ENCODE results near the gene TMTC1.
A peak's percentile ranks its signal among the peaks of the same experiment; 100 is the strongest.
"Not testable (repeated sequence)": the region's sequence is repeated elsewhere in the genome, so short reads cannot be mapped to it uniquely, and the experiment has no call there.

Gene TMTC1

GRCh38 chr12:29783773-29784666 is at the start of gene TMTC1:
Gene TMTC1, minus strand, starts transcription at chr12:29783942. Its CDS starts 191 bp downstream, at chr12:29783751.
- peak; percentile 86 for DNase-seq

- no peak for DNase-seq
These were observed 47.4 kb upstream of the TMTC1 start for GRCh38 chr12:29831173-29831572.

GRCh38 chr12:29830391-29830790 is 46.6 kb upstream of the TMTC1 start:
- no peak for DNase-seq

GRCh38 chr12:29818916-29819623 is 35.3 kb upstream of the TMTC1 start:
- DNase-seq: peak; percentile 59

GRCh38 chr12:29816874-29817725 is 33.4 kb upstream of the TMTC1 start:
- DNase-seq: no peak

DNA sequence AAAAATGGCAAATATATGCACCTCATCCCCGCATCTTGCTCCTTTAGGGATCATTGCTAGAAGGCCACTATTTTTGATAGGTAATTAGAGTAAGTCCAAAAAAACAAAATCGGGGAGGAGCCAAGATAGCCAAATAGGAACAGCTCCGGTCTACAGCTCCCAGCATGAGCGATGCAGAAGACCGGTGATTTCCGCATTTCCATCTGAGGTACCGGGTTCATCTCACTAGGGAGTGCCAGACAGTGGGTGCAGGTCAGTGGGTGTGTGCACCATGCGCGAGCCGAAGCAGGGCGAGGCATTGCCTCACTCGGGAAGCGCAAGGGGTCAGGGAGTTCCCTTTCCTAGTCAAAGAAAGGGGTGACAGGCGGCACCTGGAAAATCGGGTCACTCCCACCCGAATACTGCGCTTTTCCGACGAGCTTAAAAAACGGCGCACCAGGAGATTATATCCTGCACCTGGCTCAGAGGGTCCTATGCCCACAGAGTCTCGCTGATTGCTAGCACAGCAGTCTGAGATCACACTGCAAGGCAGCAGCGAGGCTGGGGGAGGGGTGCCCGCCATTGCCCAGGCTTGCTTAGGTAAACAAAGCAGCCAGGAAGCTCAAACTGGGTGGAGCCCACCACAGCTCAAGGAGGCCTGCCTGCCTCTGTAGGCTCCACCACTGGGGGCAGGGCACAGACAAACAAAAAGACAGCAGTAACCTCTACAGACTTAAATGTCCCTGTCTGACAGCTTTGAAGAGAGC is 26.0 kb upstream of the TMTC1 start:
- not testable (repeated sequence) for DNase-seq

DNA sequence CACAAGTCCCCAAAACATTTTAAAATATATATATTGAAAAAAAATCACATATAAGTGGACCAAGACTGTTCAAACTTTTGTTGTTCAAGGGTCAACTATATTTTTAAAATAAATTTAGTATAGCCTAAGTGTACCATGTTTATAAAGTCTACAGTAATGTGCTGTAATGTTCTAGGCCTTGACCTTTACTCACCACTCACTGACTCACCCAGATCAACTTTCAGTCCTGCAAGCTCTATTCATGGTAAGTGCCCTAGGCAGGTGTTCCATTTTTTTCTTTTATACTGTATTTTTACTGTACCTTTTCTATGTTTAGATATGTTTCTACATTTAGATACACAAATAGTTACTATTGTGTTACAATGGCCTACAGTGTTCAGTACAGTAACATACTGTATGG is 23.4 kb upstream of the TMTC1 start:
- no peak for DNase-seq

DNA sequence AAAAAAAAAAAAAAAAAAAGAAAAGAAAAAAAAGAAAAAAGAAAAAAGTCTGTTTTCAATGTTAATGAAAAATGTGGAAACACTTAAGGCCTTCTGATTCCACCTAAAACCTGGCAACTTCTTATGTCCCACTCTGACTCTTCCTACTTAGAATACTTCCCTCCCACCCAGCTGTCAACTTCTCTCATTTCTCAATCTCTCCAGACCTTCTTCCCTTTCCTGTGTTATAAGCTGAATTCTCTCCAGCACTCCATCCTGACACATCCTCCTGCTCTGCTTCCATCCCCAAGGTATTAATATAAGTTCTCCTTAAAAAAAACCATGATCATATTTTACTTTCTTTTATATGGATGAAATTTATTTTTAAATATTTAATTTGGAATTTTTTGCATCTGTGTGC is 20.3 kb upstream of the TMTC1 start:
- no peak for DNase-seq

DNA sequence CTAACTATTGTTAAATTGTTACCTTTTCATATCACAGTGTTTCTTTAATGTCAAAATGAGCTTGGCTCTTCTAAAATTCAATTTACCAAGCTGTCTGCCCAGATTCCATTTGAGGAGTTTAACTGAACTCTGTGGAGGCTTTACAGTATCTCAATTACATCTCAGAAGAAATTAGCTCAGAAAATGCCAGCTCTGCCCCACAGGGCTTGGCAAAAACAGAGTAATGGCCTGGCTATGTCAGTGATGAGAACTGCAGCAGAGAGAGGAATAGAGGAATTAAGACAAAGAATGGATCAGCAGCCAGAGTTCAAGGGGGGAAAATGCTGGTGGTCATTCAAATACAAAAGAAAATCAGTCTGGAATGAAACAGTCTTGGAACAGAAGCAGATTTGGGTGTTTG is 15.8 kb upstream of the TMTC1 start:
- no peak for DNase-seq

- DNase-seq: no peak
These were observed 14.0 kb upstream of the TMTC1 start for GRCh38 chr12:29797565-29798355.

DNA sequence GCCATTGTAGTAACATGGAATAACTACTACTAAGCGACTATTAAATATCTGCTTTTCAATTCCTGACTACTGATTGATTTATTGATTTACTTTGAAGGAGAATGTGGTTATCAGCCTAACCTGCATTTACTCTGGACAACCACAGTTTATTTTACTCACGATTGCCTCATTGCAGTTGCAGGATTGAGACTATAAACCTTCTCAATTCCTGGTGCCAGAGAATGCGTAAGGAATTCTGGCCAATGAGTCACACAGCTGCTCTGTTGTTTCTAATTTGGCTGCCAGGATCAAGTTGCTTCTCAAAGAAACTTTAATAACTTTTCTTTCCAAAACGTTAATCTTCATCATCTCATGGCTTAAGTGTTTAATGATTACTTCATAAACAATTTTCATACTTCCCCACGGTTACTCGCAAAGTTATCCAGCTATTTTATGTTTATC is 13.1 kb upstream of the TMTC1 start:
- DNase-seq: no peak

DNA sequence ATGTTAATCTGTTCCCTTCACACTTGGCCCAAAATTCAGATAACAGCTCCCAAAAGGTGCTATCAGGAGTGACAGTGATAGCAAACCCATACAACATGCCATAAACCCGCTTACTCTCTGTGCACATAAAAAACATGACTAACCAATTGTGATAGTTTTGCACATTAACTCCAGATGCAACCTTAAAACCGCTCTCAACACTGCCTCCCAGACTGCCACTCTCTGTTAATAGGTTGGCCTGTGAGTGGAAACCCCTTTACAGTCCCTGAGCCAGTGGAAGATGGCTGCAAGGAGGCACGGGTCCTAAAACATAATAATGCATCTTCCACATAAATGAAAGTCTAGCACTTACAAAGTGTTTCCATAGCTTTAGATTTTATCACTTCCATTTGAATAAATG is 12.0 kb upstream of the TMTC1 start:
- no peak for DNase-seq

DNA sequence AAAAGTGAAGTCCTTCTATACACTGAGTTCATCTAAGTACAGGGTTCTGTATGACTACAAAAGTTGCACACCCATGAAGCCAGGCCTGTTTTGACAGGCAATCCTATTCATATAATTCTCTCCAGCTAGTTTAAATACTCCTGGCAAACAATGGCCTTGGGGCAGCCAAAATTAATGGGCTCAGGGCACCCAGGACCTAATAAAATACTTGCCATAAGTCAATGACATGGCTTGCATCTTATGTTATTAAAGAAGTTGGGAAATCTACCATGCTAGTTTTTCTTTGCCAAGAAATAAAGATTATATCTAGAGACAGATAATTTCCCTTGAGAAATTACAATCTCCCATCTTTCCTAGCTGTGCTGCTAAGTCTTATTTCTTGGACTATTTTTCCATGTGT is 11.1 kb upstream of the TMTC1 start:
- DNase-seq: no peak

GRCh38 chr12:29792853-29793252 is 9.1 kb upstream of the TMTC1 start:
- DNase-seq: no peak

- DNase-seq: no peak
These were observed 8.4 kb upstream of the TMTC1 start for GRCh38 chr12:29792132-29792531.

- peak; percentile 61 for DNase-seq
These were observed 620 bp downstream of the TMTC1 start for GRCh38 chr12:29782871-29783772.

- DNase-seq: peak; percentile 31
These were observed 1.4 kb downstream of the TMTC1 start for GRCh38 chr12:29782285-29782870.

DNA sequence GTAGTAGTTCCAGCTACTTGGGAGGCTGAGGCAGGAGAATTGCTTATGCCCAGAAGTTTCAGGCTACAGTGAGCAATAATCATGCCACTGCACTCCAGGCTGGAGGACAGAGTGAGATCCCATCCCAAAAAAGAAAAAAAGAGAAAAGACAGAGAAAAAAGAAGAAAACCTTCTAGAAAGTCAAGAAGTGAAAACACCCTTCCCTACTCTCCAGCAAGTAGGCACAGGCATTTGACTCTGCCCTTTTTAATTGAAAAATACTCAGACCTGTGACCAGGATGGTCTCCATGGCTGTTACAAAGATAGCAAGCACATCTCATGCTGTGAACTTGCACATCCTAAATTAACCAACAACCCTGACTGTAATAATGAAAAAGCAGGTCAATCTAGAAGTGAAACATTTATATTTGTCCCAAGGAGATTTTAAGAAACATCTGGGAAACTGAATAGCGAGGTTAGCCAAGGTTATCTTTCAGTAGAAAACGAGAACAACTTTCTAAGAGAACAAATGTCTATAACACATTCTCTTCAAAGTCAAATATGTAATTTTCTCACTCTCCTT is 2.0 kb downstream of the TMTC1 start:
- DNase-seq: no peak

DNA sequence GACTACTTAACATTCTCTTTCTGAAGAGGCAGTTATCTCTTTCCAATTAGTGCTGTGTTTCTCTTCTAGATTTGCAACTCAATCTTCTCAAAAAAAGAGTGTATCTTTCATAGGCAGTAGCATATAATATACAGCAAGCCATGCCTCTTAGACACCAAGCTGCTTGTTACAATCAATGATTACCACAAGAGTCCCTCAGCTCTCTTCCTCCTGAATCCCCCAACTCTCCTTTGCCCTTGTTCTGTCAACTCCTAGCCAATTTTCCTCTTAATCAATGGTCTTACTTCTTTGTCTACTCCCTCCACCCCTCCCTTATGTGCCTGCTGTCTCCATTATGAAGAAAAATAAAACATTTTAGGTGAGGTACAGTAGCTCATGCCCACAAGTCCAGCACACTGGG is 2.6 kb downstream of the TMTC1 start:
- no peak for DNase-seq

DNA sequence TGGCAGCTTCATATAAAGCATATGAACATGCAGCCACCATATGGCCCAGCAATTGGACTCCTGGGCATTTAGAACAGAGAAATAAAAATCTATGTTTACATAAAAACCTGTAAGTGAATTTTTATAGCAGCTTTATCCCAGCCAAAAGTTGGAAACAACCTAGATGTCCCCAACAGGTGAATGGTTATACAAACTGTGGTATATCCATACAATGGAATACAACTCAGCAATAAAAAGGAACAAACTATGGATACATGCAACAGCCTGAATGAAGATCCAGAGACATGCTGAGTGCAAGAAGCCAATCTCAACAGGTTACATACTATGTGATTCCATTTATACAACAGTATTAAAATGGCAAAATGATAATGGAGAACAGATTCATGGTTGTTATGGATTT is 3.7 kb downstream of the TMTC1 start:
- no peak for DNase-seq
